ENCODE data around the gene SOAT2. TPM values are rescaled to one million over a fixed set of nuclear protein-coding genes. Genes with fewer than 3 reads are reported as not detected.

Gene SOAT2
- total and polyA plus RNA-seq, 2 donors (not counting 3 experiments of a cell fraction or from before 2014, with no cell fraction given), result not detected

DNA sequence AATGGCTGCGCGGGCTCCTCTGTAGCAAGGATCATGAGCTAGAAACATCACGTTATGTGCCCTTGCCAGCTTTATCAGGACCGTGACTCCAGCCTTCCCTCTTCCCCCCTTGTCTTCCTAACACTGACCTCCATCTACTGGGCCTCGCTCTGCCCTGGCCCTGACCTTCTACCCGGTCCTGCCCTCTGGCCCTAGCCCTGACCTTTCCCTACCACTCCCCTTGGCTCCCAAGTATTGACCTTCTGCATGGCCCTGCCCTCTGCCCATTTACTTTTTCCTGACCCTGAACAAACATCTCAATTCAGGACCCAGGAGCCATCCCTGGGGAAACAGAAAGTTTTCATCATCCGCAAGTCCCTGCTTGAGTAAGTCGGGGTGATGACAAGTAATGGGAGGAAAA, 2.0 kb downstream of the SOAT2 start:
- no peak for DNase-seq (ENCODE audit: low read depth, low spot score)
- Histone ChIP-seq H4K20me1 (replicated peaks; ENCODE audit: control insufficient read depth, extremely low read depth, insufficient read depth, low read length) (no peaks in the 10 kb centered on the region), H3K9me1 (replicated peaks; ENCODE audit: control insufficient read depth, extremely low read depth, insufficient read depth, low read length) (no peaks in the 10 kb centered on the region), H3K79me2 (ENCODE audit: control insufficient read depth, insufficient read depth, low read length) (no peaks in the 10 kb centered on the region), H3K4me2 (ENCODE audit: insufficient read depth, low read length) (no peak overlapping the region), H3K4me3 (replicated peaks in 1 of 3; ENCODE audit: insufficient read depth in 1 of 3, low read depth in 1 of 3, low read length in 3 of 3) (no peak overlapping the region), H3K4me1 (ENCODE audit: control insufficient read depth, extremely low read depth, insufficient read depth, low read length) (no peaks in the 10 kb centered on the region), H3K27me3 (ENCODE audit: control insufficient read depth in 2 of 2, insufficient read depth in 2 of 2, low read length in 2 of 2) (no peaks in the 10 kb centered on the region), H2AFZ (ENCODE audit: low read depth, low read length) (no peak overlapping the region), H3K36me3 (ENCODE audit: control insufficient read depth in 2 of 2, extremely low read depth in 1 of 2, insufficient read depth in 2 of 2, low read length in 2 of 2) (no peaks in the 10 kb centered on the region), H3K27ac (ENCODE audit: insufficient read depth, low read depth, low read length) (no peak overlapping the region), H3K9ac (replicated peaks; ENCODE audit: extremely low read depth, insufficient read depth, low read length) (no peak overlapping the region), H3K9me3 (replicated peaks; ENCODE audit: control insufficient read depth, insufficient read depth, low read length) (no peaks in the 10 kb centered on the region)
- CTCF ChIA-PET, result interaction anchor here (1.5 to 10.8 kb wide), 2 partner anchors 26 to 38 kb away, joined by 4 to 463 read pairs; partner anchors contain the start of gene SPRYD3
- FAIRE-seq, result no peak
- intact Hi-C loops (cut with micrococcal nuclease) (no loop called here), dilution Hi-C loops (cut with MboI; ENCODE audit: extremely low pct_ligation_motif_present, low sequenced_read_pairs) (no loop called here)
- no peak for TF ChIP-seq EZH2 (IDR thresholded peaks at IDR 0.05; ENCODE audit: borderline replicate concordance, low read depth, low read length, severe bottlenecking)
- TF ChIP-seq POLR2A (IDR thresholded peaks at IDR 0.05; ENCODE audit: low read depth, low read length), result no peak
- TF ChIP-seq GATA2 (IDR thresholded peaks at IDR 0.05; ENCODE audit: insufficient read depth, insufficient read length, low read depth, low read length), result no peak
- no peak for TF ChIP-seq MYC (IDR thresholded peaks at IDR 0.05; ENCODE audit: low read depth, low read length)
- TF ChIP-seq JUN (IDR thresholded peaks at IDR 0.05; ENCODE audit: borderline replicate concordance, insufficient read depth, insufficient read length, low read depth), result no peak
- TF ChIP-seq, protein P1, sequence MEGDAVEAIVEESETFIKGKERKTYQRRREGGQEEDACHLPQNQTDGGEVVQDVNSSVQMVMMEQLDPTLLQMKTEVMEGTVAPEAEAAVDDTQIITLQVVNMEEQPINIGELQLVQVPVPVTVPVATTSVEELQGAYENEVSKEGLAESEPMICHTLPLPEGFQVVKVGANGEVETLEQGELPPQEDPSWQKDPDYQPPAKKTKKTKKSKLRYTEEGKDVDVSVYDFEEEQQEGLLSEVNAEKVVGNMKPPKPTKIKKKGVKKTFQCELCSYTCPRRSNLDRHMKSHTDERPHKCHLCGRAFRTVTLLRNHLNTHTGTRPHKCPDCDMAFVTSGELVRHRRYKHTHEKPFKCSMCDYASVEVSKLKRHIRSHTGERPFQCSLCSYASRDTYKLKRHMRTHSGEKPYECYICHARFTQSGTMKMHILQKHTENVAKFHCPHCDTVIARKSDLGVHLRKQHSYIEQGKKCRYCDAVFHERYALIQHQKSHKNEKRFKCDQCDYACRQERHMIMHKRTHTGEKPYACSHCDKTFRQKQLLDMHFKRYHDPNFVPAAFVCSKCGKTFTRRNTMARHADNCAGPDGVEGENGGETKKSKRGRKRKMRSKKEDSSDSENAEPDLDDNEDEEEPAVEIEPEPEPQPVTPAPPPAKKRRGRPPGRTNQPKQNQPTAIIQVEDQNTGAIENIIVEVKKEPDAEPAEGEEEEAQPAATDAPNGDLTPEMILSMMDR (IDR thresholded peaks at IDR 0.05; ENCODE audit: extremely low read depth in 1 of 2, insufficient read depth in 1 of 2, low read depth in 1 of 2, low read length in 2 of 2), result no peak
- TF ChIP-seq, protein P2, sequence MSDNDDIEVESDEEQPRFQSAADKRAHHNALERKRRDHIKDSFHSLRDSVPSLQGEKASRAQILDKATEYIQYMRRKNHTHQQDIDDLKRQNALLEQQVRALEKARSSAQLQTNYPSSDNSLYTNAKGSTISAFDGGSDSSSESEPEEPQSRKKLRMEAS (IDR thresholded peaks at IDR 0.05; ENCODE audit: insufficient read depth, insufficient read length), result no peak
- no peak for TF ChIP-seq POLR2AphosphoS5 (IDR thresholded peaks at IDR 0.05; ENCODE audit: insufficient read depth, low read depth, low read length)
- no peak for TF ChIP-seq FOS (IDR thresholded peaks at IDR 0.05; ENCODE audit: borderline replicate concordance, insufficient read depth, low read length)
- POLR2A ChIA-PET, result no interaction called here
- no TSS peak for BruUV-seq (replicated peaks)

Data from endothelial cell of umbilical vein (primary cell).